Measurements from ENCODE around the gene CLDN3.

Gene CLDN3

GRCh38 chr7:73742753-73743641 is 27.1 kb downstream of the CLDN3 start:
- H3K4me3 Mint-ChIP-seq: peak overlapping the region; percentile 53 to 60 (median 57)
- H3K27me3 Mint-ChIP-seq (ENCODE audit: low read depth): peaks cover 10% of the 10 kb centered on the region
- peaks cover 25% of the 10 kb centered on the region for H3K4me1 Mint-ChIP-seq
- H3K36me3 Mint-ChIP-seq (ENCODE audit: low read depth): no peaks in the 10 kb centered on the region
- H3K27ac Mint-ChIP-seq: peak overlapping the region; percentile 92 to 98 (median 93)
- TF ChIP-seq CTCF (IDR thresholded peaks at IDR 0.05; ENCODE audit: unreplicated experiment in 3 of 3): no peak
- H3K9me3 Mint-ChIP-seq: no peaks in the 10 kb centered on the region

GRCh38 chr7:73742338-73742752 is 27.7 kb downstream of the CLDN3 start:
- no peak for TF ChIP-seq CTCF (IDR thresholded peaks at IDR 0.05; ENCODE audit: unreplicated experiment in 3 of 3)
- Mint-ChIP-seq H3K36me3 (ENCODE audit: low read depth) (no peaks in the 10 kb centered on the region), H3K27ac (peak overlapping the region; percentile 92 to 98 (median 93)), H3K9me3 (no peaks in the 10 kb centered on the region), H3K4me1 (peaks cover 25% of the 10 kb centered on the region), H3K4me3 (peak overlapping the region; percentile 53 to 60 (median 57)), H3K27me3 (ENCODE audit: low read depth) (peaks cover 10% of the 10 kb centered on the region)

GRCh38 chr7:73741600-73741999 is 28.5 kb downstream of the CLDN3 start:
- peaks cover 25% of the 10 kb centered on the region for H3K4me1 Mint-ChIP-seq
- H3K4me3 Mint-ChIP-seq: peak overlapping the region; percentile 22 to 55 (median 38)
- H3K36me3 Mint-ChIP-seq (ENCODE audit: low read depth): no peaks in the 10 kb centered on the region
- peak overlapping the region; percentile 92 to 98 (median 93) for H3K27ac Mint-ChIP-seq
- no peaks in the 10 kb centered on the region for H3K9me3 Mint-ChIP-seq
- no peak for TF ChIP-seq CTCF (IDR thresholded peaks at IDR 0.05; ENCODE audit: unreplicated experiment in 3 of 3)
- peaks cover 10% of the 10 kb centered on the region for H3K27me3 Mint-ChIP-seq (ENCODE audit: low read depth)

- H3K36me3 Mint-ChIP-seq (ENCODE audit: low read depth): no peaks in the 10 kb centered on the region
- H3K27ac Mint-ChIP-seq: peak overlapping the region; percentile 75 to 98 (median 88)
- H3K27me3 Mint-ChIP-seq (ENCODE audit: low read depth): peaks cover 10% of the 10 kb centered on the region
Measured at GRCh38 chr7:73740771-73741170, 29.3 kb downstream of the CLDN3 start.

GRCh38 chr7:73740212-73740611 is 29.9 kb downstream of the CLDN3 start:
- Mint-ChIP-seq H3K9me3 (no peaks in the 10 kb centered on the region), H3K4me1 (peaks cover 19% of the 10 kb centered on the region), H3K27me3 (ENCODE audit: low read depth) (peaks cover 10% of the 10 kb centered on the region), H3K4me3 (peak overlapping the region; percentile 70 to 85 (median 82)), H3K36me3 (ENCODE audit: low read depth) (no peaks in the 10 kb centered on the region), H3K27ac (peak overlapping the region; percentile 75 to 98 (median 88))
- TF ChIP-seq CTCF (IDR thresholded peaks at IDR 0.05; ENCODE audit: unreplicated experiment in 3 of 3): no peak

More at GRCh38 chr7:73740771-73741170, 29.3 kb downstream of the CLDN3 start:
- no peak for TF ChIP-seq CTCF (IDR thresholded peaks at IDR 0.05; ENCODE audit: unreplicated experiment in 3 of 3)
- H3K4me1 Mint-ChIP-seq: peaks cover 19% of the 10 kb centered on the region
- H3K4me3 Mint-ChIP-seq: peak overlapping the region; percentile 70 to 85 (median 82)
- H3K9me3 Mint-ChIP-seq: no peaks in the 10 kb centered on the region

All from nephron (organoid).